Hematopoietic multipotent progenitor cell treated with erythropoietin and hydrocortisone succinate and interleukin-3 and kit ligand, for 4 days (in vitro differentiated cells): ENCODE results near the gene FBXW7.
A peak's percentile ranks its signal among the peaks of the same experiment; 100 is the strongest.

Experiments used
- DNase-seq: peaks from one replicate; pipeline ENCODE4 v3.0.0-alpha.2; 2015

FBXW7 gene

DNA sequence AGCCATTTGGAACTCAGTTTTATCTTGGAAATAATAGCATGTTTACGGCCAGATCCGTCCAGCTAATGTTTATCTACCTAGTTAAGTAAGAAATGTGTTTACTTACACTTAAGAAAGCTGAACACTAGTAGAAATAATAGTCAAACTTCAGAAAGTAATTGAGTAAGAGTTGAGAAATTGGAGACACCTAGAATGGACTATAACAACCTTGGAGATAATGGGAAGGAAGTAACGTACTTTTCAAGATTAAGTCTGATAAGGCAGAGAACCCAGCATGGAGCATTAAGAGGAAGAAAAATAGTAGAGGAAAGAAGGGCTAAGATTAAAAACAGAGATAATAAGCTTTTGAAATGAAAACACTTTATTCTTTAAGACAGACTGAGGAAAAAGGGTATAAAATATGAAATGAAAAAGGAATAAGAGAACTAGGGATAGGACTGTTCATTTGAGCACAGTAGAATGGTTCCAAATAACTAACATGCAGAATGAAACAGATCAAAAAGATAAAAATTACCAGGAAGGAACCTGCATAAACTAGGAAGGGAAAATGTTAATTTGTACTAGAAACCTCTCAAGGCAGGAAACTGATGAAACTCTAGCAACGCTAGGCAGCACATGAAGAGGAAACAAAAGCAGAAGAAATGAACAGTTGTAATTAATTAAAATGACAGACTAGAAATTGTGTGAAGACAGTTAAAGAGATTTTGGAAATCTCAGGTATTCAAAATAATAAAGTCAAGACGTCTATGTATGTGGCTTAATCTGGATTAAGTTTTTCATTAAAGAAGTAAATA lies 71.7 kb downstream of the FBXW7 start:
- DNase-seq = peak; percentile 54

DNA sequence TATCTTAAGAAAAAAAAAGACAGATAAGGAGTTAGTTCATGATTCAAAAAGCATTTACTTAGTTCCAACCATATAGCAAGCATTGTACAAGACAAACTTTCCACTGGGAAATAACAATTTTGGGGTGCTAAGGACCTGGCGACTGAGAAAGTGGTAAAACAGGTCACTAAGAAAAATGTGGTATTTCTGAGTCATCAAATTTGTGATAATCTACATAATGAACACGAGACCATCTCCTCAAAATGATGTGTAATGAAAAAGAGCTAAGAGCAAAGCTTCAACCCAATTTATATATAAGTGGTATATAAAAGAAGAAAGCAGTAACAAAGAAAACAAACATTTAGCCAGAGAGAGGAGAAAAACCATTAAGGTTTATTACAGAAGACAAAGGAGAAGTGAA lies 72.3 kb downstream of the FBXW7 start:
- DNase-seq = no peak

DNA sequence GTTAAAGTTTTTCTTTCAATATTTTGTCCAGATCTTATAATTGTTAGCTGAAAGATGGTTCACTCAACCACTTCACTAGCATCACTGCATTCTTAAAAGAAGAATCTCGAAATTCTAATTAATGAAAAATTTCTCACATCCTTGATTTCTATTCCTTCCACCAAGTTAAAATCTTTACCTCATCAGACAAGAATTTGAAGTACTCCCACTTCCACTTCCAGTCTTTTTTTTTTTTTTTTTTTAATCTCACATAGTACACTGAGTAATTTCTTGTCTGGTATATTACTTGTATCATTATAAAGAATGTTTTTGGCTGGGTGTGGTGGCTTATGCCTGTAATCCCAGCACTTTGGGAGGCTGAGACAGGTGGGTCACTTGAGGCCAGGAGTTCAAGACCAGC lies 73.2 kb downstream of the FBXW7 start:
- no peak for DNase-seq

DNA sequence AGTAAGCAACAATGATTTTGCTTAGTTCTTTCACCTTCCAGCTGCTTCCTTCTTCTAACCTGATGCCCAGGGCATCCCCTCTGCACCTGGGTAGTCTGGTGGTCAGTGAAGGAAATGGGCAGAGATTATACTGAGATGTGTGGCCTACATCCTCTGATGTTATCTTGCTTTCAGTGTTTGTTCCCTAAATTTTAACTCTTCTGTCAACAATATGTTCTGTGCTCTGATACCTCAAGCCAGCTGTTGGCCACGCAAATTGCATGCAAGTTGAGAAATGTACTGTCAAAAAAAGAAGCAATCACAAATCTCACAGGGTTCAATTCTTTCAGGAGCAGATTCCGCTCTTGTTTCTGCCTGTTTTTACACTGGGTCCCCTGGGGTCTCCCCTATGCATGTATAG lies 73.8 kb downstream of the FBXW7 start:
- peak; percentile 77 for DNase-seq

DNA sequence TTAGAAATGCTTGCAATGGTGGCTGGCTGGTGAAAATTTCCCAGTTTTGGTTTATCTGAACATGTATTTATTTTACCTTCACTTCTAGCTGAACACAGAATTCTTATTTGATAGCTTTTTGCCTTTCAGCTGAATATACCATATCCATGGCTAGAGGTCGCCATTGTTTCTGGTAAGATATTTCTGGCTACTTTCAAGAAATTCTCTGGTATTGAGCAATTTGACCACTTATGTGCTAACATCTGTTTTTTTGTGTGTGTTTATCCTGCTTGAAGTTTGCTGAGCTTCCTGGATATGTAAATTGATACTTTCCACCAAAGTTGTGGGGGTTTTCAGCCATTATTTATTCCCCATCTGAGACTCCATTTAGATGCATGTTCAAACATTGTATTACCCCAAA lies 75.4 kb downstream of the FBXW7 start:
- peak; percentile 78 for DNase-seq

DNA sequence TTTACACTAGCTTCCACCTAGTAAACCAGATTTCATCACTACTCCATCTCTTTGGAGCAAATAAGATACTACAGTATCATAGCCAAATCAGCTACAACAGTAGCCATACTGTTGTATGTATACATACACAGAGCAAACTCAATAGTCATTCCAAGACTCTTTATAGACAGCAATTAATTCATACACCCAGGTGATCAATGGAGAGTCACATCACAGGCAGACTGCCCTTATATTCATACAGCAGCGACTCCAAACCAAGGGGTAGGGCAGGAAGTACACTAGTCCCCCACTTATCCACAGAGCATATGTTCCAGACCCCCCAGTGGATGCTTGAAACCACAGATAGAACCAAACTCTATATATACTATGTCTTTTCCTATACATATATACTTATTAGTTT lies 76.6 kb downstream of the FBXW7 start:
- no peak for DNase-seq

DNA sequence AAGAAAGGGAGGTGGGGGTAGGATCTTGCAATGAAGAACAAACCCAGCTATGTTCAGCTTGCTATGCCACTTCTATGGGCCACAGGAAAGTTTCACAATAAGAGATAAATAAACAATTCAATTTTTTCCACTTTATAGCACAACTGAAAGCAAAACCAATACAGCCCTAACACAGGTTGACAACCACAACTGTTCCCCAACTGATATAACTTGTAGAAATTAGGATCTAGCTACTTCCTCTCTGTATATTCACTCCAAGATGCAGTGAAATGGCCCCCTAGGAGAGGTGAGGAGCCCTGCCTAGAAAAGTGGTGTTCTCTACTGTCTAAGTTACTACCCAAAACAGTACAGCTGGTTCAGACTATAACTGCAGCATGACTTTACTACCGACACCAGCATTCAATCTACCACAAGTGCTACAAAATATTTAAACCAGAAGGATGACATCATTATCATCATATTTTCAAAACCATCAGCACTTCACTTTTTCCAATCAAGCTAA lies 77.0 kb downstream of the FBXW7 start:
- DNase-seq = peak; percentile 52

DNA sequence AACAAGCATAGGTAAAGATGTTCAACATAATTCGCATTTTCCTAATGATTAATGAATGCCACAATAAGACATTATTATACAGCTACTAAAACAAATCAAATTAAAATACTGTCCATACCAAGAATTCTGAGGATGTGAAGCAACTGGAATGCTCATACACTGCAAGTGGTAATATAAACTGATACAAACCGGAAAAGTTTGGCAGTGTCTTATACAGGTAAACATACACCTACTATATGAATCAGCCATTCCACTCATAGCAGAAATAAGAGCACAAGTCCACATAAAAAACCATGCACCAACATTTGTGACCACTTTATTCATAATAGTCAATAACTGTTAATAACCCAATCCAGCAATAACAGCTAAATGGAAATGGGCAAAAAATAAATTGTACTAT lies 79.3 kb downstream of the FBXW7 start:
- no peak for DNase-seq

DNA sequence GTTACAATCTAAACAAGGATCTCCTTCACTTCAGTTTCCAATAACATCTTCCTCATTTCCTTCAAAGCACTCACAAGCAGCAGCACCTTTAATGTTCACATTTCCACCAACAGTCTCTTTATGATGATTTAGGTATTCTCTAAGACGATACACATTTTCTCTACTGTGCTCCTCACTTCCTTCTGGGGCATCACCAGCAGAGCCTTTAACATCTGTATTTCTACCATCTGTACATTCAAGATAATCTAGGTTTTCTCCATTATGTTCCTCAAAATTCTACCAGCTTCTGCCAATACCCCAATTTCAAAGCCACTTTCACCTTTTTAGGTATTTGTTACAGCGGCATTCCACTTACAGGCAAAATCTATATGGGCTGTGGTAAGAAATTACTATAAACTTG lies 80.6 kb downstream of the FBXW7 start:
- peak; percentile 58 for DNase-seq

DNA sequence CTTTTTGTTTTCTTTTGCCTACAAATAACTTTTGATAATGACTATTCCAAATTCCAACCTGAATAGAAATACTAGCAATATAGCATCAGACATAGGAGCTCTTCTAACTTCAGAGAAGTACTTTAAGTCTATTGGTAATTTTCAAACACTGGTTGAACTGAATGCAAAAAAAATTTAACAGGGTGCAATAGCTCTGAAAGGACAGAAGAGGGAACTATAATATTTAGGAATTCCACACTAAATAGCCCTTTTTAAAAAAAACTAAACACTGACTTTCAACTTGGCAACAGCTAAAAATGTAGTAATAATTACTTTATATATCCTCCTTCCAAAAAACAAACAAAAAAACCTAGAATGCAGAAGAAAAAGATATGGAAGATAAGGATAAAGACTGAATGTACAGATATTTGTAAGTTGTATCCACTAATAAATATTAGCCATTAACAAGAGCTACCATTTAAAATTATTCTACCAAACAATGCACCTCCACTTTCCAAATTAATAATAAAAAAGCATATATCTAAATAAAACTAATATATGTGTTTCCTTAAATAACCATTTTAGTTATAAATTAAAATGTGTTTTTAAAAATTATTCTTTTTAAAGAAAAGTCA lies 81.4 kb downstream of the FBXW7 start:
- peak; percentile 77 for DNase-seq

DNA sequence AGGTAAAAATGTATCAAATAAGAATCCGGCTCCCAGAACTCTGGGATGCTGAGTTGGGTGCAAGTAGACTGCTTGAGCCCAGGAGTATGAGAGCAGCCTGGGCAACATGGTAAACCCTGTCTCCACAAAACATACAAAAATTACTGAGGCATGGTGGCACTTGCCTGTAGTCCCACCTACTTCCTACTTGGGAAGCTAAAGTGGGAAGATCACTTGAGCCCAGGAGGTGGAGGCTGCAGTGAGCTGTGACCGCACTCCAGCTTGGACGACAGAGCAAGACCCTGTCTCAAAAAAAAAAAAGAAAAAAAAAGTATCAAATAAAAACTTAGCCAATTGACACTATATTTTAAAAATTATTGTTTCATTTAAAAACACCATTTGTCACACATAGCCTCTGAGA lies 84.4 kb downstream of the FBXW7 start:
- no peak for DNase-seq

DNA sequence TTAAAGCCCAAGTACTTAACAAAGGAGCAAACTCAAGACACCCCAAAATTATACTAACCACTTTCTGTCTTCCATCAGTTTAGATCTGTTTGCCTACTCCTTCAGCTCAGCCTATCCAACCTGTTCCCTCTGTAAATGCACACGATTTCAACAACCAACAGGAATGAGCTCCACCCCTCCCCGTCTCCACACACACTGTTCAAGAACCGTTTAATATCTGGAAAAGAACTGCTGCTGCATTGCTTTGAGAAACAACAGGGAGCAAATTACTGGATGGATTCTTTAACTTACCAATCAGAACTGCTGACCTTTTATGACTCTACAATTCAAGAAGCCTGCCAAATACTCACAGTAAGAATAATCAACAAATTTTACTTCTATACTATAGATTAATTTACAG lies 87.0 kb downstream of the FBXW7 start:
- DNase-seq = no peak

DNA sequence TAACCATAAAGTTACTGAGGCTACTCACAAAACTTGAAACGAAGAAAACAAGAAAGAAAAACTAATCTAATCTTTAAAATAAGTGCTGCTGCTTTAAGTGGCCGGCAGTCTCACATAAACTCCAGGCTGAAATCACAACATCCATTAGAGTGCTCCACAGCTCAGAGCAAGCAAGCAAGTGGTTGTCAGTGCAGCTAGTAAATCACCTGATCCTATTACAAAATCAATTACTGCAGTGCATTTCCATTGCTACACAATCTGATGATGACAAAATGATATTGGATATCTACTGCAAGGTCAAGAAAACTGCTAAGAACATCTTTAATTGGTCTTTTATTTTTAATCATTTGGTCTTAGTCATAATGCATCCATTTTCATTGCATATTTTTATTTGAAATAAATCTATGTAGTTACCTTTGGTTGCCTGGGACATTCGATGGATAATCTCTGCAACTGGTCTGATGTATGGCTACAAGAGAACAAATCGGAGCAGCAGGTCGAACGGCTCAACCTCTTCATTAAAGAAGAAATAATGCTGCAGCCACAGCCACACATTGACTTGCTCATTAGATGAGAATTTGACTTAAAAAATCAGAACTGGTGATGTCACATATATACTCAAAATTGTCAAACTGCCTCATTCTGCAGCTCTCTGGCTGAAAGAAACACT lies 87.7 kb downstream of the FBXW7 start:
- DNase-seq = no peak

DNA sequence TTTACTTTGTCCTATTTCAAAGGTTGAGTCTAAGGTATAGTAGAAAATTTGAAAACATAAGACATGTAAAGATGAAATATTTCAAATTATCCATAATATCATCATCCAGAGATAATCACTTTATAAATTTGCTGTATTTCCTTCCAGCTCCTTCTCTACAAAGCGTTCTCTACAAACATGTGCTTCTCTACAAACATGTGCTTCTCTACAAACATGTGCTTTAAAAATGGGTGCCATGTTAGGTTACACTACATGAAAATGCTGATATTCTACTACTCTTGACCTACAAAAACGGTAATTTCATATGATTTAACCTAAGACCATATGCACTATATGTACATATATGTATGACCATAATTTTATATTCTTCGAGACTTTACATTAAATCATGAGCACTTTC lies 92.0 kb downstream of the FBXW7 start:
- no peak for DNase-seq

DNA sequence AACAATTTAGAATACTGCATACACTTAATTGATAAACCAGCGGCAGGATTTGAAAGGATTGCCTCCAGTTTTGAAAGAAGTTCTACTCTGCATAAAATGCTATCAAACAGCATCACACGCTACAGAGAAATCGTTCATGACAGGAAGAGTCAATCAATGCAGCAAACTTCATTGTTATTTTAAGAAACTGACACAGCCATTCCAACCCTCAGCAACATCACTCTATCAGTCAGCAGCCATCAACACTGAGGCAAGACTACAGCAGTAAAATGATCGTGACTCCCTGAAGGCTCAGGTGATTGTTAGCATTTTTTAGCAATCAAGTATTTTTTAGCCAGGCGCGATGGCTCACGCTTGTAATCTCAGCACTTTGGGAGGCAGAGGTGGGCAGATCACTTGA lies 98.3 kb downstream of the FBXW7 start:
- no peak for DNase-seq

DNA sequence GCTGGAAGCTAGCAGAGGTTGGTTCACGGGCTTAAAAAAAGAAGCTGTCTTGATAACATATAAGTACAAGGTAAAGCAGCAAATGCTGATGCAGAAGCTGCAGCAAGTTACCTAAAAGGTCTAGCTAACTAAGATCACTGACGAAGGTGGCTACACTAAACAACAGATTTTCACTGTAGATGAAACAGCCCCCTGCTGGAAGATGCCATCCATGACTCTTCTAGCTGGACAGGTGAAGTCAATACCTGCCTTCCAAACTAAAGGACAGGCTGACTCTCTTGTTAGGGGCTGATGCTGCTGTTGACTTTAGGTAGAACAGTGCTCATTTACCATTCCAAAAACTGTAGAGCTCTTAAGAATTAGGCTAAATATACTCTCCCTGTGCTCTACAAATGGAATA lies 99.5 kb downstream of the FBXW7 start:
- DNase-seq = no peak

DNA sequence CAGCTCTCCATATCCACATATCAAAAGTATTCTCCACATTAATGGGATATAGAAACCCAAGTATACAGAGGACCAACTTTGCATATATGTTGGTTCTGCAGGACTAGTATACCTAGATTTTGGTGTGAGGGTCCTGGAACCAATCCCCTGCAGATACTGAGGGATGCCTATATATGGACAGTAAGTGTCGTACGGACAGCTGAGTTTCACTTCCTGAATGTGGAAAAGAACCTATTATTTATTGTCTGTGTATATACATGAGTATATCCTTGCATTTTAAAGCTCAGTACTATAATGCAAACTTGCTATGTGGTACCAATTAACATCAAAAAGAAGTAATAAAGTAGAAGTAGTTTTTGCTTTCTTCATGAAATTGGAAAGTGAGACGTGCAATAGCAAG lies 101.9 kb downstream of the FBXW7 start:
- DNase-seq = no peak

DNA sequence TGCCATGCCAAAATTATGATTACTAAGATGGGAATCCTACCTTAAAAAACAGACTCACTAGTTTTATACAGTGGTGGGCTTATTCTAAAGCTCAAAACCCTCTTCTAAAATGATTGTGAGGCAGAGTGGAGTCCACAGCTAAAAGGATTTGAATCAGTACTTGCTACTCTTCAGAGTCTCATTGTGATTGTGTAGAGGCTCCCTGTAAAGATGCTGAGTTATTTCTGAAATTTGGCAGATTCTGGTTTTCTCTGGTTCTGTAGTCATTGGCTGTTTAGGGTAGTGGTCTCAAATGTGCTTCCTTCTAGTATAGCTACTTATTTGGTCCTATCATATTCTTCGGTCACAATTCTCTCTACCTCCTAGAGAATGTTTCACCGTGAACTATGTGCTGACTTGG lies 104.1 kb downstream of the FBXW7 start:
- DNase-seq = no peak

DNA sequence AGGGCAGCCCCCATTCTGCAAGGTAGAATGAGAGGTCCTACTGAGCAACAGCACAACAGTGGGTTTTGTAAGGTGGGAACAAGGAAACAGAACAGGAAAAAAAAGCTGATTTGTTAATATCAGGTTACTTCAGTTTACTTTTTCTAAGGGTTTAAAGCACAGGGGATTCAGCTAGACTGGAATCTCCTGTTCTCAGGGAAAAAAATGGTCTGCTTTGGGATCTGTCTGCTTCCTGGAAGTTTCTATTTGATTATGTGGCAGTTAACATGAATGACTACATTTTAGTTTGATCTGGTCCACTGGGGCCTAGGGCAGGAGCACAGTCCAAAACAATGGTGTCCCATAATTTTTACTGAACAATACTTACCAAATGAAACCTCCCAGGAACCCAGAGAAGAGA lies 104.6 kb downstream of the FBXW7 start:
- DNase-seq = no peak

DNA sequence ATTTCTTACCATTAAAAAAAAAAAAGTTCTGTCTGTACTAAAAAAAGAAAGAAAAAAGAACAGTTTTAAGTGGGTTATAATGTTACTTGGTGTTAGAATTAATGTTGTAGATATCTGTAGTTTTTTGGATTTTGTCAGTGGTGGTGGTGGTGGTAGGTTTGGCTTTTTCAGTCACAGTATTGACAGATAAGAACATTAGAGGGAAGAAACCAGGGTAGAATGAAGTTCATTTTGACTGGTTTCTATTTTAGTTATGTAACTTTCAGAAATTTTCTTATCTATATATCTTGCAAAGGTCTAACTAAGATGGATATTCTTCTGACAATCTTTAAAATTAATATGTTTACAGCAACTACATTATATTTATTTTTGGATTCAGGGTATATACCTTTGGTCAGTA lies 105.4 kb downstream of the FBXW7 start:
- DNase-seq = peak; percentile 10

DNA sequence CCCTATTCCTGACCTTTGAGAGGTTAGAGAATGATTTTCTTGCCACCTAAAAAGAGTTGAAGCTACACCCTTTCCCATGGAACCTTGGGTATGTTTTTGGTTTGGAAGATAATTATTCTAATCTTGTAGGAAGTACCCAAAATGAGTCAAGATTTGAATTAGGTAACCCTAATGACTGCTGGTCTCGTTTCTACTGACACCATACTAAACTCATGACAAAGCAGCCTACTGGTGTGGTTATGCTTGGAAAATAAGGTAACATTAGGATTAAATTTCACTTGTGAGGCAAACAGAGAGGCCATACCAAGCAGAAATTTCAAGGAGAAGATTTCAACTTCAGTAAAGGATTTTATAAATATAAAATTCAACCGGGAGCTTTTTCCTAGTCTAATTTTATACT lies 107.9 kb downstream of the FBXW7 start:
- DNase-seq = no peak

DNA sequence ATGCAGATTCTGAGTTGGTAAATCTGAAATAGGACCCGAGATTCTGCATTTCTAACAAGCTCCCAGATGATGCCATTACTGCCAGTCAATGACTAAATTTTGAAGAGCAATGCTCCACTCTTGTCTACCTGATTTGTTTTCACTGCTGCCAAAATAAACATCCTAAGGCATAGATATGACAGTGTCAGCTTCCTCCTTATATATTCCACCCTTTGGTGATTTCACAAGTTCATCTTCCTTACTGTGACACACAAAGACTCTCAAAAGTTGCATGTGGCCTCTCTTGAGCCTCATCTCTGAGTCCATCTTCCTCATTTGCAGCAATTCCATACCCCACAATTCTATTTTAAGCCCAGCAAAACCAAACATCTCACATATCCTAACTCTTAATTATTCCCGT lies 110.9 kb downstream of the FBXW7 start:
- peak; percentile 30 for DNase-seq

DNA sequence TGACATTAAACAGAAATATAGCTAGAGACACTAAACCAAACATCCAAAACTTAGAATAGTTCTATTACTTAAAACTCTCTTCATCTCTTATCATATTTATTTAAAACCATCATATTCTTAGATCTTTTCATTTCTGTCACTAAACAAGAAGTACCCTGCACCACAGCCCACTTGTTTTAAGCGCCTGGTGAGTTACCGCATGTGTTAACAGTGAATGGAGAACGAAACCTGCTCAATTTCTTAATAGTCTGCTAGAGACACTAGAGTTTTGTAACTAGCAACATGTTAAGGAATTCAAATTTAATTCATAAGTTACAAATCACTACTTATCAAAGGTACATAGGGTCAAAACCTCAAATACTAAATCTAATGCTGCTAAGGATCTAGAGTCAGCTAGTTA lies 111.5 kb downstream of the FBXW7 start:
- no peak for DNase-seq

DNA sequence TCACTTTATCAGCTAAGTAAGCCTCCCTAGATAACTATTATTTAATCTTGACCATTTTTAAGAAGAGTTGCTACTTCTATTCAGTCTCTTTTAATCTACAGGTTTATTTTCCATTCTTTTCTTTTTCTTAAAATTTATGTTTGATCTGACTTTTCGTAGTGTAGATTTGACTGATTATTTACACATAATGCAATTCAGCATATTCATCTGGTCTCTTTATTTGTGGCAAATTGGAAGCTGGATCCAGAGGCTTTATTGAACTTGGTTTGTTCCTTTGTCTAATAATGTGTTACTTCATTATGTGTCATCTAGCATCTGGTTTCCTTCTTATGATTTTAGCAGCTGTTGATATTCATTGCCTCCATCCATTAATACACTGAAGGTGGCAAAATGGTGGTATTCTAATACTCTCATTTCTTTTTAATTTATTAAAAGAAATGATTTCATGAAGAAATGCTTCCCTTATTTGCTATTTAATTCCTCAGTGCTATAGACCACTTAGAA lies 113.0 kb downstream of the FBXW7 start:
- DNase-seq = no peak
